NOMO-1 (cell line): ENCODE results near the gene RUSC1.

ENCODE experiments used
- DNase-seq, 2 experiments: peaks; one replicate each; lab custom pipeline; 2025; ENCODE audit not compliant: unreplicated experiment in 2 of 2; lab: John Stamatoyannopoulos, UW

RUSC1 gene

DNA sequence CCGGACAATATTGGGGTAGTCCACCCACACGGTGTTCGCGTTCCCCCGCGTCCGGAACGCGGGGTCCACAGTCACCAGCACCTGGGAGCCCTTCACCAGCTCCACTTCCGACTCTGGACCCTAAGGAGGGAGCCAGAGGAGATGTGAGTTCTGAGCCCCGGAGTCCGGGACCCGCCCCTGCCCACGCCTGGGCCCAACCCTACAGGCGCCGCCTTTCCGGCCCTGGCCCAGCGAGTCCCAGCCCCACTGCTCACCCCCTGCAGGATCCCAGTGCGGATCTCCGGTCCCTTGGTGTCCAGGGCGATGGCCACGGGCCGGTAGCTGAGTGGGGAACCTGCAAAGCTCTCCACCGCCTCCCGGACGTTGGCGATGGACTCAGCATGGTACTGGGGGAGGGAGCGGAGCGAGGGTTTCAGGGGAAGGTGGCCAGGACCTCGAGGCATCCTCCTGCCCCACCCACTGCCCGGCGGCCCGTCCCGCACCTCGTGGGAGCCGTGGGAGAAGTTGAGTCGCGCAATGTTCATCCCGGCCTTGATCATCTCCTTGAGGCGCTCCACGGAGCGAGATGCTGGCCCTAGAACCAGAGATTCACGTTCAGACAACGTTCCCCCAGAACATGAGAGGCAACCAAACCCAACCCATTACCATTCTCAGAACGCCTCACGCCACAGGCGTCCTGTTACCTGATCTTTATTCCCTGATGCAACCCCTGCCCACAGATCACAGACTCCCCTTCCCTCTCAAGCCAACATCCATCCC is 25.3 kb upstream of the RUSC1 start:
- DNase-seq: no peak

DNA sequence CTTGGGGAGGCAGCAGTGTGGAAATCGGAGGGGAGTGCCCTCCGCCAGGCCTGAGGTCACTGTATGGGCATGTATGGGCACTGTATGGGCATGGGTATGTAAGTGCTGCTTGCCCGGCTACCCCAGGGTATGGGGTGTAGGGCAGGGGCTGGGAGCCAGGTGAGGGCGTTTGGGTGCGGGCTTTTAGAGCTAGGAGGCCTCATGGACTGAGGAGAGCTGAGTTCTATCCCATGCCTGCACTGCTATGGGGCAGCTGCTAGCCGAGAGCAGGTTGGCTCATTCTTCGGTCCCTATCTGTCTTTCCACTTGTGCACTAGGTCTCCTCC is 24.8 kb upstream of the RUSC1 start:
- no peak for DNase-seq

DNA sequence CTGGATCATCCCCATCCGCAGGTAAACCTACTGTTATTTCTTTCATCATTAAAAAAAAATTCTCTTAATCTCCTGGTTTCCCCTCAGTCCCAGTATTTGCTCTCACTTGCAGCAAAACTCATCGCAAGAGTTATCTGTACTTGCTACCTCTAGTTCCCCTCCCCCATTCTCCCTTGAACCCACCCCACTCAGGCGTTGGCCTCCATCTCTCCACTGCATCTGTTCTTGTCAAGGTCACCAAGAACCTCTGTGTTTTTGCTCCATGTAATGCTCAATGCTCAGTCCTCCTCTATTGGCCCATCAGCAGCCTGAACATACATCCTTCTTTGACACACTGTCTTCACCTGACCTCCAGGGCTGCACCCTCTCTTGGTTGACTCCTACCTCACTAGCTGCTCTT is 24.0 kb upstream of the RUSC1 start:
- no peak for DNase-seq

DNA sequence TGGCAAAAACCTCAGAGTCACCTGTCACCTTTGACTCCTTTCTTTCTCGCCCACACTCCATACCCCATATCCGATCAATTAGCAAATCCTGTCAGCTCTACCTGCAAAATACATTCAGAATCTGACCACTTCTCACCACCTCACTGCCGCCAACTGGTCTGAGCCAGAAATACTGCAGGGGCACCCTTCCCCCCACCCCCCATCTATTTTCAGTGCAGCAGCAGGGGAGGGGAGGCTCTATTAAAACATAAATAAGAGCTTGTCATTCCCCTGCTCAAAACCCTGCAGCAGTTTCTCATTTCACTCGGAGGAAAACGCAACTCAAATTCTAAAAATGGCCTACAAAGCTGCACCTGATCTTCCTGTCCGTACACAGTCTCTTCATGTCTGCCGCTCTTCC is 23.3 kb upstream of the RUSC1 start:
- no peak for DNase-seq

DNA sequence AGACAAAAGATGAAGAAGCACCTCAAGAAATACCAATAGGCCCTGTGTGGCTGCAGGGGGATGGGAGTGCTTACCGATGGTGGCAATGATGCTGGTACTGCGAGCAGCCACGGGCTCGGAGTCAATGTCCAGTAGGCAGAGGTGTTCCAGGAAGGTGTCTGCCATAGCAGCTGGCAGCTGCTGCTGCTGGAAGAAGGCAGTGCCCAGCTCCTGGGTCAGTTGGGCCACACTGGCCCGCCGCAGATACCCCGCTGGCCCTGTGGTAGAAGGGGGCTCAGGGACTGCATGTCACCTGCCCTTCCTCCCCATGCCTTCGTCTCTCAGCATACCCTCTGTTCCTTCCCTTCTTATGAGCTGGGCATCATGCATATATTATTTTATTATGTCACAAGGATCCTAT is 20.7 kb upstream of the RUSC1 start:
- DNase-seq: no peak

DNA sequence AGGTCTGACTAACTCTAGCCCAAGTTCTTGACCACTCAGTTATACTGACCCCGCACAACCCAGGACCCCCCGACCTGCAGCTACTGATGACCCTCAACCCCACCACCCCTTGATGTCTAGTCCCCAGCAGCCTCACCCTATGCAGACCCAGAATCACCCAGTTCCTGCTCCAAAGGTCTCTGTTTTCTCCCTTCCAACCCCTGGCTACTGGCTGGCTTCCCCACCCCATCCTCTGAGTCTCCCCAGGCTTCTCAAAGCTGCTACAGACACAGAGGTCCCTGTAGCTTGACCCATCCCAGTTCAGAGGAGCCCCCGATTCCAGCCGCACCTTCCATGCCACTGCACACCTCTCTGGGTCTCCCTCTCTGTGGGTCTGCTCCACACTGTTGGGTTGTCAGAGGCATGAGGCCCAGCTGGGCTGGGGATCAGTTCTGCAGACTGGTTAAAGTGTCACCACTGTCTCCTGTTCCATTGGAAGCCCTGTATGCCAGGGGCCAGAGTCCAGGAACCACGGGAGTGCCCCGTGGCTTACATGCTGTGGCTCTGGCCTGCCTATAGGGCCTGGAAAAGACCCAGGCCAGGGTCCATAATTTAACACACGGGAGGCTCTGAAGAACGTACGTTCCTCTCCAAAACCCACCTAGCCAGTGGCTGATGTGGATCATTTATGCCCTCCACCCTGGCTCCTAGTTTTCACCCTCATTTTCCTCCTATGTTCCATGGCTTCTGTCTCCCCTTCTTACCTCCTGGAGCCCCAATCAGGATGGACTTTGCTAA is 20.0 kb upstream of the RUSC1 start:
- no peak for DNase-seq

DNA sequence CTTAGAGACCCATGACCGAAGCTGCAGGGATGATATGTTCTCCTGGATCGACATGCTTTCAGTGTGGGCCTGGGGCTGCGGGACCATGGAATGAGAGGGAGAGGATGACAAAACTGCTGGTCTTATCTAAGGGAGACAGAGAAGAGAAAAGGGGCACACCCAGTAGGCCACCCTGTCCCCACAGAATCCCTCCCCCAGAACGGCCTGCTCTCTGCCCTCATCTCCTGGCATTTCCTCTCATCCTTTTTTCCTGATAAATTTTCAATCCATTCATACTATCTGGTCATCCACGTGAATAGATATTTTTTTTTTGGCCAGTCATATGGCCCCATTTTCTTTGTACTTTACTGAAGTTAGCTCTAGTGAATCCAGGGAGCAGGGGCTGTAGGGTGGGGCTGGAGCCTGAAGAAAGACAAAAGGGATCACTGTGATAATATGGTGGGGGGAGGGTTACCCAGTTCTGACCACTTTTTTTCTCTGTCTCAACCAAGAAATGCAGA is 19.3 kb upstream of the RUSC1 start, which contains the start of gene PKLR:
Gene PKLR (minus strand): TSS at position 97 of the 500 bp plus-strand sequence. CDS start 43 bp downstream, at position 54.
- no peak for DNase-seq

DNA sequence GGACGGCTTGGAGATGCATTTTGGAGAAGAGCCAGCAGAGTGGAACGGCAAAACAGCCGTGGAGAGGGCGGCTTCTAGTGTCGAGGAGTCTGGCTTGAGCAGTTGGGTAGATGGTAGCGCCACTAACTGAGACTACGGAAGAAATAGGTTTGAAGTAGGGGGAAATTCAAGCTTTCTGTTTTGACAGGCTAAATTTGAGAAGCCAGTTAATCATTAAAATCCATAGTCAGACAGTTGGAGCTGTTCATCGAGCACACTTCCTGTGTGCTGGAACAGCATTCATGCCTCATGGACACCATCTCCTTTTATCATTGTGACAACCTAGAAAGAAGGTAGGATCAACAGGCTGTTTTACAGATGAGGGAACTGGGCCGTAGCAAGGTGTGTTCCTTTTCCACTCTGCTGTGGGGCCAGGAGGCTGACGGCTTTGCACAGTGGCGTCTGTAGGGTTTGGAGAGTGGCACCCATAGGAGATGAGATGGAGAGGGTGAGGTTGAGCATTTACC is 16.1 kb upstream of the RUSC1 start:
- no peak for DNase-seq

DNA sequence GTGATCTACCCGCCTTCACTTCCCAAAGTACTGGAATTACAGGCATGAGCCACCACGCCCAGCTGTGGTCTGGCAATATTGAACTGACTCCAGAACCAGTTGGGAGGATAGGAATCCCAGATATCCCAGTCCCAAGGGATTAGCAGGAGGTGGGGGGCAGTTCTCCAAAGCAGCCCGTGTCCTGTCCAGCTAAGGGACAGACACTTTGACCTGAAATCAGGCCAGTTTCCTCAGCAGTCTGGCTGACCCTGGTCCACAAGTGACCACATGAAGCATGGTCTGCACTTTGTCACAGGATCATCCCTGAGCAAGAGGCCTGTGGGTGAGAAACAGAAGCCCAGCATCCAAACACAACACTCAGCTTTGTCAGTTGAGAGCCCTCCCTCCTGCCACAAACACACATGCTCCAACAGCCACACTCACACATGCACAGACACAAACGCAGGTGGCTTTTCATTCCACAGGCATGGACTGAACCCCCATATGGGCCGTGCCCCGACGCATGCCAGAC is 14.8 kb upstream of the RUSC1 start:
- no peak for DNase-seq

DNA sequence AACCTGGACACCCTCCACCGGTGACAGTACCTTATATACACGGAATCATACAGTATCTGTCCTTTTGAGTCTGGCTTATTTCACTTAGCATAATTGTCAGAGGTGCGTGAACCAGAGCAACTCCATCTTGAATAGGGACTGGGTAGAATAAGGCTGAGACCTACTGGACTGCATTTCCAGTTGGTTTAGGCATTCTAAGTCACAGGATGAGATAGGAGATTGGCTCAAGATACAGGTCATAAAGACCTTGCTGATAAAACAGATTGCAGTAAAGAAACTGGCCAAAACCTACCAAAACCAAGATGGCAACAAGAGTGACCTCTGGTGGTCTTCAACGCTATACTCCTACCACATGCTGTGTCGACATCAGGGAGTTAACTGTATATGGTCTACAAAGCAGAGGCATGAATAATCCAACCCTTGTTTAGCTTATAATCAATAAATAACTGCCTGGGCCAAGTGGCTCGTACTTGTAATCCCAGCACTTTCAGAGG is 13.4 kb upstream of the RUSC1 start:
- DNase-seq: peak; percentile 53 to 73

DNA sequence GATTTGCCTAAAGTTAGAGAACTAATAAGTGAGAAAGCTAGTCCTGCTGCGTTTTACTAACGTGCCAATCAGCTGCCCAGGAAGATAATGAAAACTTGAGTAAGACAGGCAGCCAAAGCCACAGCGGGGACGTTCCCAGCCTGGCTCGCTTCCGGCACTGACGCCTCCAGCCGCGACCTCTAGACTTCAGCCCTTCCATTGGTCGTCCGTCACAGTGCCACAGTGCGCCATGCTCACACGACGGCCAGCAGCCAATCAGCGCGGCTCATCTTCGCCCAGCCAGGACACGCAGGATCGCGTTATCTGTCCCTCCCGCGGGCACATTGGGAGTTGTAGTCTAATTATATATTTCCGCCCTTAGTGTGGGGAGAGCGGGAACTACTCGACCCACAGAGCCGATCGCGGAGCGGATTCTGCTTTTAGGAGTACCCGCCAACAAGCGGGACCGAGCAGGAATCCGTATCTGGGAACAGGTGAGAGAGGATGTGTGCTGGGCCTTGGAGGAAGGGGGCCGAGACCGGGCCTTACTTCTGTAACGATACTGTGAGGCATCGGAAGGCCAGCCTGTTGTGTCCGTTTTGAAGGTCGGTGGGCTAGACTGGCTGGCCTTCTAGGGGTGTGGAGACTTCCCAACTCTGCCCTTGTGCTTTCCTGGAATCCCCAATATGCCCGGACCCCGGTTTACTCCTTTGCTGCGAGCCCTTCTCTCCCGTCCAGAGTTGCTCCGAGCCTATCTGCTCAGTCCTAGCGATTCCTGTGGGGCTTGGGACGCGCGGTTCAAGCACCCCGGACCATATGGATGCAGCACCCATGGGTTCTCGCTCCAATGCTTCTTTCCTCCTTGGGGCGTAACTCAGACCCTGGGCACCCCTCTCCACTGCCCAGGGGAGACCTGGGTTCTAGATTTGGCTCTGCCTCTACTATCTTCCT is 11.9 kb upstream of the RUSC1 start, which contains the start of gene FDPS:
Gene FDPS (plus strand): TSS at position 374 of the 930 bp plus-strand sequence. CDS start 924 bp downstream, outside the sequence.
- peak; percentile 97 to 99 for DNase-seq

DNA sequence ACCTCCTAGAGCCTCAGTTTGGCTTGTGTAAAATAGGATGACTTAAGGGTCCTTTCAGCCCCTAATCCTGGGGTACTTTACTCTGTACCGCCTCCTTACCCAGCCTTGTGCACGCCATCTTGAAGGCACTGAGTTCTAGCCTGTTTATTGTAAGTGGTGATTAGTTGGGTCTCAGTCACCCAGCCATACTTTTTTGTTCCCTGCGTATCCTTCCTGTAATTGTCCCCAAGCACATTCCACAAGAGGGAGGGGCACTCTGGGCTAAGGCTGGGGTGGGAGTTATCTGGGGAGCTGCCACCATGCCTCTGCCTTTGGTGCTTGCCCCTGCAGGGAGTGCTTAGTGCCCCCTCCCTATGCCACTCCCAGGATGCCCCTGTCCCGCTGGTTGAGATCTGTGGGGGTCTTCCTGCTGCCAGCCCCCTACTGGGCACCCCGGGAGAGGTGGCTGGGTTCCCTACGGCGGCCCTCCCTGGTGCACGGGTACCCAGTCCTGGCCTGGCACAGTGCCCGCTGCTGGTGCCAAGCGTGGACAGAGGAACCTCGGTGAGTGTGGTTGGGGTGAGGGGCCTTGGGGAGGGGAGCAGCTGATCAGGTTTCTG is 11.2 kb upstream of the RUSC1 start:
- DNase-seq: no peak

DNA sequence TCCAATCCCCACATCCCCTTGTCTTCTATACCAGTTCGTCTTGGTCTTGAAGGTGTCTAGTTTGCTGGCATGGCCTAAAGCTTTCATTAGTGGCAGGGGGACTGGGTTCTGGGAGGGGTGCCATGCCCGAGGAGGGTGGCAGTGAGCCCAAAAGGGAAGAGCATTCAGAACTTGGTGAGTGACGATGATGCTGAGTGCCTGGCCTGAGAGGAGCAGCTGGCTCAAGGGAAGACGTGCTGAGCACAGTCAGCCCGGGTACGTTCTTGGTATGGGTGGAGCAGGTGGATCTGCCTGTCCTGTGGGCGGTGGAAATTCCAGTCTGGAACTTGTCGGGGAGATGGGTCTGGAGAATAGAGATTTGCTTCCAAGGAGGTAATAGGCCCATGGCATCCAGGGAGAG is 7.4 kb upstream of the RUSC1 start:
- DNase-seq: no peak

DNA sequence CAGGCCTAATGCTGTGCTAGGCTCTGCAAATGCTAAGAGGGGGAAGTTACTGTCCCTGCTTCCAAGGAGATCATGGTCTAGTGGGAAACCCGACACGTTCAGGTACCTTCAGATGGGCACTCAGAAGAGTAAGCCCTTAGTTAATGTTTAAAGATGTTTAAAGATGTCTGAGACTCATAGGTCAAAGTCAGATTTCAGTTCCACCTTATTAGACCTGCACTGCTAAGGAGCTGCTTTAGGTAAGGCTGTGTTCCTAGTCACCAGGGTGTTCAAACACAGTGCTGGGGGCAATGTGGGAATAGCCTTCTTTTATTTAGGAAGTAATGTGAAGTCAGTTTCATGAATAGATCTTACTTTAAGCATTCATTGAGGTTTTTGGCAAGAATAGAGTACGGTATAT is 3.8 kb upstream of the RUSC1 start:
- no peak for DNase-seq

DNA sequence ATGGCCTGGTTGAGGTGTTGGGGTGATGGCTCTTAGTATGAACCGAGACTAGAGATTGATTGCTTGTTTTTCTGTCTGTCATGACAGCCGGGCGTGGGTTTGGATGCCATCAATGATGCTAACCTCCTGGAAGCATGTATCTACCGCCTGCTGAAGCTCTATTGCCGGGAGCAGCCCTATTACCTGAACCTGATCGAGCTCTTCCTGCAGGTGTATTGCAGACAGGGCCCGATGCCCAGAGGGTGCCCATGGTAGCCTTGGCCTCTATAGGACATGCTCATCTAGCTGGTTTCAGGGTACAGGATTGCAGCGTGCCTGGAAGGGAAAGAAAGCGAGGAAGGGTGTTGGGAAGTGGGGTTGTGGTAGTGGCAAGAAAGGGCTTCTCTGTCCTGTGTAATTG is 2.6 kb upstream of the RUSC1 start:
- no peak for DNase-seq

DNA sequence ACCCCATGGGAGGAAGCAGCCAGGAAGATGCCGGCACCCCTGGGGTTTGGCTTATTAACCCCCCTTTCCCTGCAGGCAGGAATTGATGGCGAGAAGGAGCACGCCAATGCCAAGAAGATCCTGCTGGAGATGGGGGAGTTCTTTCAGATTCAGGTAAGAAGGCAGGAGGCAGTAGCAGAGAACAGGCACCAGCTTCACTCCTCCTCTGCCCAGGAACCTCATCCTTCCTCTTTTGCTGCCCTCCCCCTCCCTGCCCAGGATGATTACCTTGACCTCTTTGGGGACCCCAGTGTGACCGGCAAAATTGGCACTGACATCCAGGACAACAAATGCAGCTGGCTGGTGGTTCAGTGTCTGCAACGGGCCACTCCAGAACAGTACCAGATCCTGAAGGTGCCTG is 1.2 kb upstream of the RUSC1 start:
- DNase-seq: no peak

DNA sequence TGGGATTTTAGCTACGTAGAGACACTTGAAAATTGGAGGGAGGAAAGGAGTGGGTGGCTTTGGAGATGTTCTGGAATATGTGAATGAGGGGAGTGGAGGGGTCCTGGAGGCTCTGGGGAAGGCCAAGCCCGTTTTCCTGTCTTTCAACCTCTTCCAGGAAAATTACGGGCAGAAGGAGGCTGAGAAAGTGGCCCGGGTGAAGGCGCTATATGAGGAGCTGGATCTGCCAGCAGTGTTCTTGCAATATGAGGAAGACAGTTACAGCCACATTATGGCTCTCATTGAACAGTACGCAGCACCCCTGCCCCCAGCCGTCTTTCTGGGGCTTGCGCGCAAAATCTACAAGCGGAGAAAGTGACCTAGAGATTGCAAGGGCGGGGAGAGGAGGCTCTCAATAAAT is 442 bp upstream of the RUSC1 start:
- DNase-seq: no peak

DNA sequence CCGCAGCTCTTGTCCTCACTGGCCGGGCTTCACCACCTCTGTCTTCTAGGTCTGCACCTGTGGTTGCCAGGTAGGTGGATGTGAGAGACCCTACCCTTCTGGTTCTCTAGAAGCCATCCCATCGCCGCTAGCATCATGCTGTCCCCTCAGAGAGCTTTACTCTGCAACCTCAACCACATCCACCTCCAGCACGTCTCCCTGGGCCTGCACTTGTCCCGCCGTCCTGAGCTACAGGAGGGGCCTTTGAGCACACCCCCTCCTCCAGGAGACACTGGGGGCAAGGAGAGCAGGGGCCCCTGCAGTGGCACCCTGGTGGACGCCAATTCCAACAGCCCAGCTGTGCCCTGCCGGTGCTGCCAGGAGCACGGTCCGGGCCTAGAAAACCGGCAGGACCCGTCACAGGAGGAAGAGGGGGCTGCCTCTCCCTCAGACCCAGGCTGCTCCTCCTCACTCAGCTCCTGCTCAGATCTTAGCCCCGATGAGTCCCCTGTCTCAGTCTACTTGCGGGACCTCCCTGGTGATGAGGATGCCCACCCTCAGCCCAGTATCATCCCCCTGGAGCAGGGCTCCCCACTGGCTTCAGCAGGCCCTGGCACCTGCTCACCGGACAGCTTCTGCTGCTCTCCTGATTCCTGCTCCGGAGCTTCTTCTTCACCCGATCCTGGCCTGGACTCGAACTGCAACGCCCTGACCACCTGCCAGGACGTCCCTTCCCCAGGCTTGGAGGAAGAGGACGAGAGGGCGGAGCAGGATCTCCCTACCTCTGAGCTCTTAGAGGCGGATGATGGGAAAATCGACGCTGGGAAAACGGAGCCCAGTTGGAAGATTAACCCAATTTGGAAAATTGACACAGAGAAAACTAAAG is 1.2 kb downstream of the RUSC1 start:
- no peak for DNase-seq

DNA sequence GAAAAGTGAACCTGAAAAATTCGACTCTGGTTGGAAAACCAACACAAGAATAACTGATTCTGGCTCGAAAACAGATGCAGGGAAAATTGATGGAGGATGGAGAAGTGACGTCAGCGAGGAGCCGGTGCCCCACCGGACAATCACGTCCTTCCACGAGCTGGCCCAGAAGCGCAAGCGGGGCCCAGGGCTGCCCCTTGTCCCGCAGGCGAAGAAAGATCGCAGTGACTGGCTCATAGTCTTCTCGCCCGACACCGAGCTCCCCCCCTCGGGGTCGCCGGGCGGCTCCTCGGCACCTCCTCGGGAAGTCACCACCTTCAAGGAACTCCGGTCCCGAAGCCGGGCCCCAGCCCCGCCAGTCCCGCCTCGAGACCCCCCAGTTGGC is 1.9 kb downstream of the RUSC1 start:
- no peak for DNase-seq
